ENCODE measurements around the gene MGME1. TPM values are rescaled to one million over a fixed set of nuclear protein-coding genes. Genes with fewer than 3 reads are reported as not detected.
A peak's percentile ranks its signal among the peaks of the same experiment; 100 is the strongest.

MGME1 gene
- total RNA-seq, 2 donors from 2014 or later, result 7.4 to 8.8 TPM

GRCh38 chr20:17936761-17937732, 31.8 kb upstream of the MGME1 start:
- Histone ChIP-seq H3K36me3 (peaks cover 12% of the 10 kb centered on the region), H3K27ac (peak overlapping the region; percentile 70 to 73), H3K4me3 (peak overlapping the region; percentile 58), H3K4me1 (ENCODE audit: control insufficient read depth in 1 of 2, low read depth in 2 of 2) (peaks cover 21 to 41% of the 10 kb centered on the region in 2 donors), H3K9me3 (no peaks in the 10 kb centered on the region), H3K27me3 (replicated peaks; ENCODE audit: insufficient read depth) (no peaks in the 10 kb centered on the region)
- ATAC-seq (ENCODE audit: insufficient number of reproducible peaks, low FRiP score, low read depth), result no peak
- TF ChIP-seq CTCF (IDR thresholded peaks at IDR 0.05), result no peak
- DNase-seq (ENCODE audit: low spot score), result no peak

- peaks cover 21 to 41% of the 10 kb centered on the region in 2 donors for H3K4me1 ChIP-seq (ENCODE audit: control insufficient read depth in 1 of 2, low read depth in 2 of 2)
- H3K27ac ChIP-seq, result no peak overlapping the region
- no peaks in the 10 kb centered on the region for H3K9me3 ChIP-seq
- H3K4me3 ChIP-seq, result no peak overlapping the region
- DNase-seq (ENCODE audit: low spot score) (no peak), ATAC-seq (ENCODE audit: insufficient number of reproducible peaks, low FRiP score, low read depth) (no peak)
- H3K36me3 ChIP-seq, result peaks cover 23% of the 10 kb centered on the region
- TF ChIP-seq CTCF (IDR thresholded peaks at IDR 0.05), result peak; percentile 89
- no peaks in the 10 kb centered on the region for H3K27me3 ChIP-seq (replicated peaks; ENCODE audit: insufficient read depth)
Observed at GRCh38 chr20:17938871-17939619, 29.8 kb upstream of the MGME1 start.

GRCh38 chr20:17939622-17940223, 29.1 kb upstream of the MGME1 start:
- Histone ChIP-seq H3K27ac (no peak overlapping the region), H3K4me1 (ENCODE audit: control insufficient read depth in 1 of 2, low read depth in 2 of 2) (peaks cover 21 to 41% of the 10 kb centered on the region in 2 donors), H3K27me3 (replicated peaks; ENCODE audit: insufficient read depth) (no peaks in the 10 kb centered on the region), H3K9me3 (no peaks in the 10 kb centered on the region), H3K4me3 (no peak overlapping the region), H3K36me3 (peaks cover 24% of the 10 kb centered on the region)
- DNase-seq (ENCODE audit: low spot score) (no peak), ATAC-seq (ENCODE audit: insufficient number of reproducible peaks, low FRiP score, low read depth) (no peak)
- TF ChIP-seq CTCF (IDR thresholded peaks at IDR 0.05), result no peak

GRCh38 chr20:17940224-17940971, 28.4 kb upstream of the MGME1 start:
- H3K9me3 ChIP-seq, result no peaks in the 10 kb centered on the region
- TF ChIP-seq CTCF (IDR thresholded peaks at IDR 0.05), result no peak
- H3K27ac ChIP-seq, result no peak overlapping the region
- DNase-seq (ENCODE audit: low spot score) (no peak), ATAC-seq (ENCODE audit: insufficient number of reproducible peaks, low FRiP score, low read depth) (no peak)
- no peaks in the 10 kb centered on the region for H3K27me3 ChIP-seq (replicated peaks; ENCODE audit: insufficient read depth)
- no peak overlapping the region for H3K4me3 ChIP-seq
- H3K4me1 ChIP-seq (ENCODE audit: control insufficient read depth in 1 of 2, low read depth in 2 of 2), result peaks cover 21 to 41% of the 10 kb centered on the region in 2 donors
- peaks cover 28% of the 10 kb centered on the region for H3K36me3 ChIP-seq
